Measurements from ENCODE around the gene ACTL10. TPM values are rescaled to one million over a fixed set of nuclear protein-coding genes. Genes with fewer than 3 reads are reported as not detected.

The ACTL10 gene
- total and polyA plus RNA-seq, 2 of the 13 experiments (the other 11 are each of a cell fraction or from before 2014, with no cell fraction given) = not detected

GRCh38 chr20:33674294-33675135 lies 7.8 kb downstream of the ACTL10 start, which contains the start of gene NECAB3 (continued):
- TF ChIP-seq MAFK (conservative IDR thresholded peaks at IDR 0.05 in 1 of 2, IDR thresholded peaks at IDR 0.05 in 1 of 2; ENCODE audit: low read length in 2 of 2) (no peak), MXD4 (CRISPR knock-in tag; IDR thresholded peaks at IDR 0.05) (peak; percentile 69), ARHGAP35 (CRISPR knock-in tag; IDR thresholded peaks at IDR 0.05; ENCODE audit: borderline replicate concordance) (no peak; the same call in 1 of the 2 replicates), IRX3 (CRISPR knock-in tag; IDR thresholded peaks at IDR 0.05; ENCODE audit: borderline replicate concordance, low read depth) (peak; percentile 74; the same call in 1 of the 2 replicates), THYN1 (CRISPR knock-in tag; IDR thresholded peaks at IDR 0.05; ENCODE audit: borderline replicate concordance, low read depth) (no peak), HNRNPUL1 (IDR thresholded peaks at IDR 0.05; ENCODE audit: low read depth, low read length) (no peak), ZNF614 (CRISPR knock-in tag; IDR thresholded peaks at IDR 0.05; ENCODE audit: borderline replicate concordance) (peak; percentile 69), GABPA (IDR thresholded peaks at IDR 0.05; ENCODE audit: low read depth, low read length) (peak; percentile 54), GABPA (CRISPR knock-in tag; IDR thresholded peaks at IDR 0.05; ENCODE audit: low read depth) (no peak; the same call in 1 of the 2 replicates), ZBTB49 (CRISPR knock-in tag; IDR thresholded peaks at IDR 0.05; ENCODE audit: borderline replicate concordance) (no peak), MED8 (CRISPR knock-in tag; IDR thresholded peaks at IDR 0.05; ENCODE audit: insufficient replicate concordance) (peak; percentile 23), ZFAT (CRISPR knock-in tag; conservative IDR thresholded peaks at IDR 0.05) (no peak), ADNP (CRISPR knock-in tag; IDR thresholded peaks at IDR 0.05) (no peak), RELA (CRISPR knock-in tag; IDR thresholded peaks at IDR 0.05) (0 out of 2 replicates have a peak, but pooled peaks have one; percentile 17), ZNF850 (CRISPR knock-in tag; conservative IDR thresholded peaks at IDR 0.05) (peak; percentile 96), ZNF136 (CRISPR knock-in tag; IDR thresholded peaks at IDR 0.05; ENCODE audit: low read depth) (peak; percentile 93), ZNF10 (CRISPR knock-in tag; IDR thresholded peaks at IDR 0.05; ENCODE audit: borderline replicate concordance, low read depth) (no peak), ZNF543 (CRISPR knock-in tag; IDR thresholded peaks at IDR 0.05) (peak; percentile 51; the same call in 1 of the 2 replicates), ZNF549 (CRISPR knock-in tag; IDR thresholded peaks at IDR 0.05) (peak; percentile 48; the same call in 1 of the 2 replicates)
- TF ChIP-seq, protein P1, sequence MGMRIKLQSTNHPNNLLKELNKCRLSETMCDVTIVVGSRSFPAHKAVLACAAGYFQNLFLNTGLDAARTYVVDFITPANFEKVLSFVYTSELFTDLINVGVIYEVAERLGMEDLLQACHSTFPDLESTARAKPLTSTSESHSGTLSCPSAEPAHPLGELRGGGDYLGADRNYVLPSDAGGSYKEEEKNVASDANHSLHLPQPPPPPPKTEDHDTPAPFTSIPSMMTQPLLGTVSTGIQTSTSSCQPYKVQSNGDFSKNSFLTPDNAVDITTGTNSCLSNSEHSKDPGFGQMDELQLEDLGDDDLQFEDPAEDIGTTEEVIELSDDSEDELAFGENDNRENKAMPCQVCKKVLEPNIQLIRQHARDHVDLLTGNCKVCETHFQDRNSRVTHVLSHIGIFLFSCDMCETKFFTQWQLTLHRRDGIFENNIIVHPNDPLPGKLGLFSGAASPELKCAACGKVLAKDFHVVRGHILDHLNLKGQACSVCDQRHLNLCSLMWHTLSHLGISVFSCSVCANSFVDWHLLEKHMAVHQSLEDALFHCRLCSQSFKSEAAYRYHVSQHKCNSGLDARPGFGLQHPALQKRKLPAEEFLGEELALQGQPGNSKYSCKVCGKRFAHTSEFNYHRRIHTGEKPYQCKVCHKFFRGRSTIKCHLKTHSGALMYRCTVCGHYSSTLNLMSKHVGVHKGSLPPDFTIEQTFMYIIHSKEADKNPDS (CRISPR knock-in tag; IDR thresholded peaks at IDR 0.05) = no peak
- TF ChIP-seq, protein P2, sequence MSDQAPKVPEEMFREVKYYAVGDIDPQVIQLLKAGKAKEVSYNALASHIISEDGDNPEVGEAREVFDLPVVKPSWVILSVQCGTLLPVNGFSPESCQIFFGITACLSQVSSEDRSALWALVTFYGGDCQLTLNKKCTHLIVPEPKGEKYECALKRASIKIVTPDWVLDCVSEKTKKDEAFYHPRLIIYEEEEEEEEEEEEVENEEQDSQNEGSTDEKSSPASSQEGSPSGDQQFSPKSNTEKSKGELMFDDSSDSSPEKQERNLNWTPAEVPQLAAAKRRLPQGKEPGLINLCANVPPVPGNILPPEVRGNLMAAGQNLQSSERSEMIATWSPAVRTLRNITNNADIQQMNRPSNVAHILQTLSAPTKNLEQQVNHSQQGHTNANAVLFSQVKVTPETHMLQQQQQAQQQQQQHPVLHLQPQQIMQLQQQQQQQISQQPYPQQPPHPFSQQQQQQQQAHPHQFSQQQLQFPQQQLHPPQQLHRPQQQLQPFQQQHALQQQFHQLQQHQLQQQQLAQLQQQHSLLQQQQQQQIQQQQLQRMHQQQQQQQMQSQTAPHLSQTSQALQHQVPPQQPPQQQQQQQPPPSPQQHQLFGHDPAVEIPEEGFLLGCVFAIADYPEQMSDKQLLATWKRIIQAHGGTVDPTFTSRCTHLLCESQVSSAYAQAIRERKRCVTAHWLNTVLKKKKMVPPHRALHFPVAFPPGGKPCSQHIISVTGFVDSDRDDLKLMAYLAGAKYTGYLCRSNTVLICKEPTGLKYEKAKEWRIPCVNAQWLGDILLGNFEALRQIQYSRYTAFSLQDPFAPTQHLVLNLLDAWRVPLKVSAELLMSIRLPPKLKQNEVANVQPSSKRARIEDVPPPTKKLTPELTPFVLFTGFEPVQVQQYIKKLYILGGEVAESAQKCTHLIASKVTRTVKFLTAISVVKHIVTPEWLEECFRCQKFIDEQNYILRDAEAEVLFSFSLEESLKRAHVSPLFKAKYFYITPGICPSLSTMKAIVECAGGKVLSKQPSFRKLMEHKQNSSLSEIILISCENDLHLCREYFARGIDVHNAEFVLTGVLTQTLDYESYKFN (CRISPR knock-in tag; conservative IDR thresholded peaks at IDR 0.05) = peak; percentile 74
